ENCODE data around the gene PANK4. TPM values are rescaled to one million over a fixed set of nuclear protein-coding genes. Genes with fewer than 3 reads are reported as not detected.

Gene PANK4
- total and polyA plus RNA-seq, 8 donors: 23.2 to 30.9 (median 28.1) TPM

- no peaks in the 10 kb centered on the region for H3K9me3 ChIP-seq
- DNase-seq (no peak), ATAC-seq (no peak)
- TF ChIP-seq, protein P1, sequence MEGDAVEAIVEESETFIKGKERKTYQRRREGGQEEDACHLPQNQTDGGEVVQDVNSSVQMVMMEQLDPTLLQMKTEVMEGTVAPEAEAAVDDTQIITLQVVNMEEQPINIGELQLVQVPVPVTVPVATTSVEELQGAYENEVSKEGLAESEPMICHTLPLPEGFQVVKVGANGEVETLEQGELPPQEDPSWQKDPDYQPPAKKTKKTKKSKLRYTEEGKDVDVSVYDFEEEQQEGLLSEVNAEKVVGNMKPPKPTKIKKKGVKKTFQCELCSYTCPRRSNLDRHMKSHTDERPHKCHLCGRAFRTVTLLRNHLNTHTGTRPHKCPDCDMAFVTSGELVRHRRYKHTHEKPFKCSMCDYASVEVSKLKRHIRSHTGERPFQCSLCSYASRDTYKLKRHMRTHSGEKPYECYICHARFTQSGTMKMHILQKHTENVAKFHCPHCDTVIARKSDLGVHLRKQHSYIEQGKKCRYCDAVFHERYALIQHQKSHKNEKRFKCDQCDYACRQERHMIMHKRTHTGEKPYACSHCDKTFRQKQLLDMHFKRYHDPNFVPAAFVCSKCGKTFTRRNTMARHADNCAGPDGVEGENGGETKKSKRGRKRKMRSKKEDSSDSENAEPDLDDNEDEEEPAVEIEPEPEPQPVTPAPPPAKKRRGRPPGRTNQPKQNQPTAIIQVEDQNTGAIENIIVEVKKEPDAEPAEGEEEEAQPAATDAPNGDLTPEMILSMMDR (IDR thresholded peaks at IDR 0.05): no peak
- peaks cover 0 to 9% of the 10 kb centered on the region in 2 donors for H3K4me1 ChIP-seq
- H3K4me3 ChIP-seq: no peak overlapping the region
- H3K36me3 ChIP-seq: peaks cover 0 to 1% of the 10 kb centered on the region in 2 donors
- H3K27me3 ChIP-seq: peaks cover 8 to 89% of the 10 kb centered on the region in 2 donors
- intact Hi-C loops (cut with DNase I): no loop called here
- no peak overlapping the region for H3K27ac ChIP-seq
Observed at GRCh38 chr1:2502210-2502609, 24.2 kb downstream of the PANK4 start.

DNA sequence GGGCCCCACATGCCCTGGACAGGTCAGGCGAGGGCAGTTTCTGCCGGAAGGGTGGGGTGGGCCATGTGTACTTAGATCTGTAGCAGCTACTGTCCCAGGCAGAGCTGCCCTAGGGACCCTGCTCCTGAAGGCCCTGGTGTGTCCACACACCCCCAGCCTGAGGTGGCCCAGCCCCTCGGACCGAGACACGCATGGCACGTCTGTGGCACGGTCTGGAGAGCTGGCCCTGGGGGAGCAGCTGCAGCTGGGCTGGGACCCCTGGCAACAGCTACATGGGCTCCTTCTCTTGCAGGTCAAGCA is 24.6 kb downstream of the PANK4 start:
- DNase-seq: no peak
- Histone ChIP-seq H3K27me3 (peaks cover 8 to 93% of the 10 kb centered on the region in 2 donors), H3K4me3 (no peak overlapping the region), H3K9me3 (no peaks in the 10 kb centered on the region), H3K4me1 (peaks cover 0 to 9% of the 10 kb centered on the region in 2 donors), H3K36me3 (no peaks in the 10 kb centered on the region), H3K27ac (no peak overlapping the region)
- TF ChIP-seq, protein P1 (IDR thresholded peaks at IDR 0.05): no peak
- ATAC-seq: no peak
- intact Hi-C loops (cut with DNase I): no loop called here

DNA sequence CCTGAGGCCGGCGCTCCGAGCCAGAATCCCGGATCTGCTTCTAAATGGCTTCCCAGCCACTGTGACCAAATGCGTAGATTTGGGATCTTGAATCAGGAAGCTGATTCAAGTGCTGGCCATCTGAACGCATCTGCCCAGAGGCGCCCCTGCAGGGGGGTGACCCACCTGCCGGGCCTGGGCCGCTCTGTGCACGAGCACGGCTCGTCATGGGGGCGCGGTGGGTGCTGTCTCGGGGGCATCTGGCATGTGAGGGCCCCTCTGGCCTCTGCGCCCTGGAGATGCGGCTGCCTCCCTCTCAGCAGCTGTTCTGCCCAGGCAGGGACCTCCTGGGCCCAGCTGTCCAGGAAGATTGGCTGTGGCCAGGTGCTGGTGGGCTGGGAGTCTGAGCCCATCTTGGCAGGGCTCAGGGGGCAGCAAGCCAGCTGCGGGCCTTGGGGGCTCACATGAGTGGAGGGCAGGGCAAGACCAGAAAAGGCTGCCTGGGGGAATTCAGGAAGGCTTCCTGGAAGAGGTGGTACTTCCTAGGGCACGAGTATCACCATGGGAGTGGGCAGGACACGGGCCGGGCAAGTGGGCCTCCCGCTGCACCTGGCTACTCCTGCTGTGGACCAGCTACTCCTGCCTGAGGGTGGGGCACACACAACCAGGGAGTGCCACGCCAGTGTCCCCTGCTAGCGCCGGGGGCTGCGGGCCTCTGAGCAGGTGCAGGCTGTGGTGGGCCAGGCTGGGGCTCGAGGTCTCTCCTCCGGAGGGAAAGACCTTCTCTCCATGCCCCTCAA is 25.2 kb downstream of the PANK4 start:
- Histone ChIP-seq H3K9me3 (no peaks in the 10 kb centered on the region), H3K4me1 (peaks cover 0 to 9% of the 10 kb centered on the region in 2 donors), H3K4me3 (no peak overlapping the region), H3K36me3 (no peaks in the 10 kb centered on the region), H3K27me3 (peaks cover 8 to 93% of the 10 kb centered on the region in 2 donors), H3K27ac (no peak overlapping the region)
- TF ChIP-seq, protein P1 (IDR thresholded peaks at IDR 0.05): no peak
- intact Hi-C loops (cut with DNase I): no loop called here
- DNase-seq (no peak), ATAC-seq (no peak)

DNA sequence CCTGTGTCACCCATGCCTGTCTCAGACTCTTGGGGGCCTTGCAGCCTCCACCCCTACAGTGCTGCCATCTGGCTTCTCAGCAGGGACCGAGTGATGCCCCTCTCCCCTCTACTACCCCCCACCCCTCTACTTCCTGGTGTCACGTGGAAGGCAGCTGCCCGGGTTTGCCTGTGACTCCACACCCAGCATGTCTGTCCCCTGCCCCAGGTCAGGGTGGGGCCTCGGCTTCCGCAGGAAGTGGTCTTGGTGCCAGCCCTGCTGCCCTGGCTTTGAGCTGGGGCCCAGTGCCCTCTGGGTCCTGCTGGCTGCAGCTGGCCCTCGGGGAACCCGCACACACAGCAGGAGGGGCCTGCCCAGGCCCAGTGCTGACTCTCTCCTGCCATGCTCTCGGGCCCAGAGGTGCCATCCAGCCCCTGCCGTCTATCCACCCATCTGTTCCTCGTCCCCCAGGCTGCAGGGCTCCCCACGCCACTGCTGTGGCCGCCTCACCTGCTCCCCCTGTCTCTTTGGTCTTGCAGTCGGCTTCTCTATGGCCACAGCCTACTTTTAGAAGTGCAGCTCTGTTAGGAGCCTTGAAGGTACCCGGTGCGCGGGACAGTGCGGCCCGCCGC is 26.3 kb downstream of the PANK4 start:
- Histone ChIP-seq H3K27ac (no peak overlapping the region), H3K36me3 (no peaks in the 10 kb centered on the region), H3K4me1 (peaks cover 0 to 9% of the 10 kb centered on the region in 2 donors), H3K9me3 (no peaks in the 10 kb centered on the region), H3K4me3 (no peak overlapping the region), H3K27me3 (peaks cover 8 to 81% of the 10 kb centered on the region in 2 donors)
- TF ChIP-seq, protein P1 (IDR thresholded peaks at IDR 0.05): no peak
- ATAC-seq: no peak
- DNase-seq: no peak
- intact Hi-C loops (cut with DNase I): no loop called here

DNA sequence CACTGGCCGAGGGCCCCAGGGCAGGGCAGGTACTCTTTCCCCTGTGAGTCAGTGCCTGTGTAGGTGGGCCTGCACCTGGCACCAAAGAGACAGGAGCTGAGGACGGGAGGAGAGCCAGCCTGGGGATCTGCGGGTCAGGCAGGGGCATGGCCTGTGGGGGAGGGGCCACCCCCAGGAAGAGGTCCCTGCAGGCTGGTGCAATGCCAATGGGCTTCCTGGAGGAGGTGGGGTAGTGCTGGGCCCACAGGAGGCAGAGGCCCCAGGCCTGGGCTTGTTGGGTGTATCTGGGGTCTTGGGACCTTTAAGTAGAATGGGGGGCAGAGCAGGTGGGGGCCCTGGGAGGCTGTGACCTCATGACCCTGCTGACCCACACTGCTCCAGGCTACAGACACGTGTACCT is 27.1 kb downstream of the PANK4 start:
- Histone ChIP-seq H3K27me3 (peaks cover 5 to 74% of the 10 kb centered on the region in 2 donors), H3K4me1 (peaks cover 0 to 9% of the 10 kb centered on the region in 2 donors), H3K9me3 (no peaks in the 10 kb centered on the region), H3K36me3 (no peaks in the 10 kb centered on the region), H3K4me3 (no peak overlapping the region), H3K27ac (no peak overlapping the region)
- intact Hi-C loops (cut with DNase I): no loop called here
- ATAC-seq (no peak), DNase-seq (no peak)
- TF ChIP-seq, protein P1 (IDR thresholded peaks at IDR 0.05): no peak
